ENCODE data around the gene CAMKK2. TPM values are rescaled to one million over a fixed set of nuclear protein-coding genes. Genes with fewer than 3 reads are reported as not detected.

The CAMKK2 gene
- total and polyA plus RNA-seq, 9 of the 15 experiments (the other 6 are each of a cell fraction or from before 2014, with no cell fraction given): 4.3 to 32.0 (median 18.2) TPM

GRCh38 chr12:121326996-121327674 is 30.6 kb upstream of the CAMKK2 start:
- TF ChIP-seq RBFOX2 (IDR thresholded peaks at IDR 0.05; ENCODE audit: low read depth, low read length) (peak; percentile 44; the same call in 1 of the 2 replicates), RBM39 (optimal IDR thresholded peaks at IDR 0.05; ENCODE audit: low read depth, low read length) (no peak), POLR2G (IDR thresholded peaks at IDR 0.05; ENCODE audit: low read depth, low read length) (0 out of 2 replicates have a peak, but pooled peaks have one; percentile 20)
- intact Hi-C loops (cut with micrococcal nuclease): no loop called here
- Histone ChIP-seq H3K9me1 (ENCODE audit: control insufficient read depth, insufficient read depth, low read length) (no peaks in the 10 kb centered on the region), H3K36me3 (ENCODE audit: control insufficient read depth, insufficient read depth, low read length) (peaks cover 95% of the 10 kb centered on the region), H3K27me3 (ENCODE audit: control insufficient read depth in 2 of 2, insufficient read depth in 2 of 2, low read length in 2 of 2) (no peaks in the 10 kb centered on the region), H3K4me1 (replicated peaks in 1 of 2; ENCODE audit: control insufficient read depth in 2 of 2, insufficient read depth in 2 of 2, low read length in 2 of 2) (peaks cover 0 to 3% of the 10 kb centered on the region in 2 experiments; a peak in 1 of 5 replicates), H4K20me1 (replicated peaks; ENCODE audit: control insufficient read depth, insufficient read depth, low read length) (no peaks in the 10 kb centered on the region), H3K9ac (ENCODE audit: insufficient read depth in 1 of 2, low read depth in 2 of 2, low read length in 2 of 2) (peak overlapping the region in 1 of 2 experiments; percentile 15; a peak in 1 of 4 replicates), H3K79me2 (ENCODE audit: control insufficient read depth, insufficient read depth, low read length) (no peaks in the 10 kb centered on the region), H3K9me3 (replicated peaks; ENCODE audit: control insufficient read depth, insufficient read depth, low read depth, low read length) (no peaks in the 10 kb centered on the region), H3K4me3 (no peak overlapping the region), H3K4me2 (ENCODE audit: insufficient read depth, low read length) (no peak overlapping the region), H3K27ac (ENCODE audit: extremely low read depth, low read depth, low read length) (no peak overlapping the region; the same call in 2 of the 3 replicates), H2AFZ (ENCODE audit: low read depth, low read length) (no peak overlapping the region)
- no TSS peak for BruUV-seq (replicated peaks)
- DNase-seq (ENCODE audit: extremely low read depth in 1 of 4, low spot score in 3 of 4) (no peak), FAIRE-seq (no peak), ATAC-seq (no peak)
- ChIA-PET CTCF (ENCODE audit: low intra/inter-chr PET ratio) (no interaction called here), POLR2A (interaction anchor here (0.6 to 1.1 kb wide), 3 partner anchors 10 to 169 kb away, joined by 3 read pairs; no protein-coding TSS in a partner anchor)
- in situ Hi-C loops (cut with MboI): no loop called here
- 95% methylated on average over 20 of the region's 21 CpGs for WGBS (ENCODE audit: insufficient coverage, low coverage, missing lambda C conversion rate)

DNA sequence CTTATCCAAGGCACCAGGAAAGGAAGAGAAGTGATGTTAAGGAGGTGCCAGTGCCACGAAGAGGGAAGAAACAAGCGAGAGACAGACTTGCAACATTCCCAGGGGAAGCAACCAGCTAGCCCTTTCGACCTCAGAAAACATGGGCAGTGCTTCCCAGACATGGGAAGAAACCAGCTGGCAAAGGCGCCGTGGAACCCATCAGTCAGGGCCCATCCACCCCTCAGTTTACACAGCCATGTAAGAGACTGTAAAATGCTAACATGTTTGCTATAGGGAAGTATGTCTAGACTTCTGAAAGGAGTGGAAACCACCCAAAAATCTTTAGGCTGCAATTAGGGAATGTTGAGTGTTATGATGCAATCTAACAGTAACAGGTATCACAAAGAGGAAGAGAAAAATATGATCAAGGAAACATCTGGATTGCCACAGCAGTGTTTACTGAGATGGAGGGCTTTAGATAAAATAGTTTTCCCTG is 29.4 kb upstream of the CAMKK2 start:
- Histone ChIP-seq H3K4me1 (replicated peaks in 1 of 2; ENCODE audit: control insufficient read depth in 2 of 2, insufficient read depth in 2 of 2, low read length in 2 of 2) (peaks cover 0 to 3% of the 10 kb centered on the region in 2 experiments; a peak in 1 of 5 replicates), H3K27ac (ENCODE audit: extremely low read depth, low read depth, low read length) (peak overlapping the region; percentile 23; the same call in 1 of the 3 replicates), H3K4me3 (no peak overlapping the region), H3K79me2 (ENCODE audit: control insufficient read depth, insufficient read depth, low read length) (no peaks in the 10 kb centered on the region), H3K4me2 (ENCODE audit: insufficient read depth, low read length) (no peak overlapping the region), H3K9me3 (replicated peaks; ENCODE audit: control insufficient read depth, insufficient read depth, low read depth, low read length) (no peaks in the 10 kb centered on the region), H3K27me3 (ENCODE audit: control insufficient read depth in 2 of 2, insufficient read depth in 2 of 2, low read length in 2 of 2) (no peaks in the 10 kb centered on the region), H2AFZ (ENCODE audit: low read depth, low read length) (no peak overlapping the region), H3K36me3 (ENCODE audit: control insufficient read depth, insufficient read depth, low read length) (peaks cover 91% of the 10 kb centered on the region), H4K20me1 (replicated peaks; ENCODE audit: control insufficient read depth, insufficient read depth, low read length) (no peaks in the 10 kb centered on the region), H3K9ac (ENCODE audit: insufficient read depth in 1 of 2, low read depth in 2 of 2, low read length in 2 of 2) (no peak overlapping the region), H3K9me1 (ENCODE audit: control insufficient read depth, insufficient read depth, low read length) (no peaks in the 10 kb centered on the region)
- intact Hi-C loops (cut with micrococcal nuclease) (no loop called here), in situ Hi-C loops (cut with MboI) (no loop called here)
- ATAC-seq (peak; percentile 59), FAIRE-seq (no peak), DNase-seq (ENCODE audit: extremely low read depth in 1 of 4, low spot score in 3 of 4) (no peak)
- ChIA-PET POLR2A (interaction anchor here (0.6 kb wide), 1 partner anchor 21 kb away, joined by 3 read pairs; no protein-coding TSS in a partner anchor), CTCF (ENCODE audit: low intra/inter-chr PET ratio) (no interaction called here)
- no TSS peak for BruUV-seq (replicated peaks)
- 80% methylated on average over 5 of the region's 5 CpGs for WGBS (ENCODE audit: insufficient coverage, low coverage, missing lambda C conversion rate)
- TF ChIP-seq ETV1 (tag; conservative IDR thresholded peaks at IDR 0.05; ENCODE audit: low read depth) (peak; percentile 42; the same call in 1 of the 2 replicates), HDAC3 (IDR thresholded peaks at IDR 0.05; ENCODE audit: borderline replicate concordance, partially characterized antibody) (peak; percentile 61), RCOR1 (IDR thresholded peaks at IDR 0.05; ENCODE audit: borderline replicate concordance in 1 of 2, low read depth in 2 of 2, low read length in 2 of 2) (peak in 1 of 2 experiments; percentile 56; a peak in 1 of 4 replicates), FOXM1 (IDR thresholded peaks at IDR 0.05; ENCODE audit: low read depth) (peak; percentile 43; the same call in 1 of the 2 replicates), FOXM1 (CRISPR knock-in tag; IDR thresholded peaks at IDR 0.05; ENCODE audit: low read depth) (no peak), CEBPG (CRISPR knock-in tag; IDR thresholded peaks at IDR 0.05) (peak; percentile 91), CEBPG (tag; conservative IDR thresholded peaks at IDR 0.05 in 1 of 2, IDR thresholded peaks at IDR 0.05 in 1 of 2) (peak; percentile 90 to 99), ZBTB5 (IDR thresholded peaks at IDR 0.05) (no peak), RHOXF2B (CRISPR knock-in tag; conservative IDR thresholded peaks at IDR 0.05) (0 out of 2 replicates have a peak, but pooled peaks have one; percentile 48), SOX6 (IDR thresholded peaks at IDR 0.05) (peak; percentile 87; the same call in 1 of the 2 replicates)

Data from K562 (cell line).